H9 (cell line): ENCODE measurements around the gene TAAR2. TPM values are rescaled to one million over a fixed set of nuclear protein-coding genes. Genes with fewer than 3 reads are reported as not detected.

Source experiments
- DNase-seq: peaks from one replicate; pipeline ENCODE4 v3.0.0-alpha.2; 2017
- H2AFZ ChIP-seq: one replicate; pipeline ENCODE4 v1.6.1; 2013; ENCODE audit warnings: mild to moderate bottlenecking, low read length, control low read depth, moderate library complexity
- H2AK5ac ChIP-seq: 2 replicates; pipeline ENCODE4 v1.6.1; 2013; ENCODE audit warnings: low read length, control low read depth, mixed read lengths; ENCODE audit not compliant: insufficient read length
- H2BK120ac ChIP-seq: one replicate; pipeline ENCODE4 v1.6.1; 2013; ENCODE audit warnings: low read depth, mild to moderate bottlenecking, low read length, control low read depth, inconsistent platforms; ENCODE audit not compliant: poor library complexity, severe bottlenecking
- H2BK12ac ChIP-seq: 2 replicates; pipeline ENCODE4 v1.6.1; 2013; ENCODE audit warnings: low read length, control low read depth, mixed read lengths, low read depth; ENCODE audit not compliant: insufficient read length
- H2BK15ac ChIP-seq: 2 replicates; pipeline ENCODE4 v1.6.1; 2013; ENCODE audit warnings: low read depth, low read length, control low read depth
- H2BK20ac ChIP-seq: one replicate; pipeline ENCODE4 v1.6.1; 2013; ENCODE audit warnings: low read depth, mild to moderate bottlenecking, low read length, control low read depth, inconsistent platforms; ENCODE audit not compliant: poor library complexity, severe bottlenecking
- H2BK5ac ChIP-seq: 2 replicates; pipeline ENCODE4 v1.6.1; 2013; ENCODE audit warnings: low read length, control low read depth, mixed read lengths; ENCODE audit not compliant: insufficient read length
- H3K14ac ChIP-seq: 2 replicates; pipeline ENCODE4 v1.6.1; 2013; ENCODE audit warnings: low read length, control low read depth; ENCODE audit not compliant: insufficient read depth
- H3K18ac ChIP-seq: 2 replicates; pipeline ENCODE4 v1.6.1; 2013; ENCODE audit warnings: low read depth, mild to moderate bottlenecking, mixed read lengths, low read length, control low read depth; ENCODE audit not compliant: insufficient read length
- H3K23ac ChIP-seq: 2 replicates; pipeline ENCODE4 v1.6.1; 2013; ENCODE audit warnings: low read length, control low read depth, mixed read lengths, low read depth; ENCODE audit not compliant: insufficient read length
- H3K23me2 ChIP-seq: 2 replicates; pipeline ENCODE4 v1.6.1; 2013; ENCODE audit warnings: low read depth, mild to moderate bottlenecking, mixed read lengths, low read length, control low read depth; ENCODE audit not compliant: insufficient read length, poor library complexity, severe bottlenecking
- H3K27ac ChIP-seq: 2 replicates; pipeline ENCODE4 v1.5.1; 2013; ENCODE audit warnings: low read length, control low read depth, mixed read lengths, low read depth; ENCODE audit not compliant: insufficient read length
- H3K27me3 ChIP-seq: 2 replicates; pipeline ENCODE4 v1.6.1; 2013; ENCODE audit warnings: low read length, control low read depth, inconsistent platforms; ENCODE audit not compliant: insufficient read depth
- H3K4ac ChIP-seq: 2 replicates; pipeline ENCODE4 v1.6.1; 2013; ENCODE audit warnings: low read depth, mild to moderate bottlenecking, control low read depth, inconsistent platforms, low read length, moderate library complexity
- H3K4me1 ChIP-seq: 2 replicates; pipeline ENCODE4 v1.6.1; 2013; ENCODE audit warnings: low read length, control low read depth, inconsistent platforms; ENCODE audit not compliant: insufficient read depth
- H3K4me2 ChIP-seq: 2 replicates; pipeline ENCODE4 v1.6.1; 2013; ENCODE audit warnings: low read length, control low read depth, mixed read lengths; ENCODE audit not compliant: insufficient read length, insufficient read depth
- H3K56ac ChIP-seq: 2 replicates; pipeline ENCODE4 v1.6.1; 2013; ENCODE audit warnings: low read depth, mild to moderate bottlenecking, mixed read lengths, low read length, control low read depth; ENCODE audit not compliant: insufficient read length
- H3K79me1 ChIP-seq: 2 replicates; pipeline ENCODE4 v1.6.1; 2013; ENCODE audit warnings: low read depth, mild to moderate bottlenecking, moderate library complexity, low read length, control low read depth, inconsistent platforms; ENCODE audit not compliant: insufficient read depth, poor library complexity, severe bottlenecking
- H3K79me2 ChIP-seq: 2 replicates; pipeline ENCODE4 v1.6.1; 2013; ENCODE audit warnings: low read length, control low read depth, inconsistent platforms; ENCODE audit not compliant: insufficient read depth
- H3K9ac ChIP-seq: 2 replicates; pipeline ENCODE4 v1.6.1; 2013; ENCODE audit warnings: low read length, control low read depth, mixed read lengths; ENCODE audit not compliant: insufficient read length; ENCODE audit errors: extremely low read depth
- H3K9me3 ChIP-seq: one replicate; pipeline ENCODE4 v1.6.1; 2013; ENCODE audit warnings: low read depth, low read length, inconsistent platforms; ENCODE audit not compliant: control insufficient read depth
- H3T11ph ChIP-seq: one replicate; pipeline ENCODE4 v1.6.1; 2013; ENCODE audit warnings: mild to moderate bottlenecking, low read length, control low read depth, inconsistent platforms
- H4K20me1 ChIP-seq: one replicate; pipeline ENCODE4 v1.6.1; 2013; ENCODE audit not compliant: control insufficient read depth, insufficient read length, insufficient read depth
- H4K5ac ChIP-seq: 2 replicates; pipeline ENCODE4 v1.6.1; 2013; ENCODE audit warnings: low read depth, mild to moderate bottlenecking, mixed read lengths, low read length, control low read depth; ENCODE audit not compliant: insufficient read length
- H4K8ac ChIP-seq: replicated peaks from 2 replicates; pipeline ENCODE4 v1.6.1; 2013; ENCODE audit warnings: low read length, control low read depth, mixed read lengths, low read depth; ENCODE audit not compliant: insufficient read length
- H4K91ac ChIP-seq: 2 replicates; pipeline ENCODE4 v1.6.1; 2013; ENCODE audit warnings: low read depth, mild to moderate bottlenecking, moderate library complexity, mixed read lengths, low read length, control low read depth; ENCODE audit not compliant: insufficient read length
- H3K27ac Mint-ChIP-seq, 3 experiments: 2 replicates in 2 of 3; 3 replicates in 1 of 3; pipeline ENCODE4 v1.8.0; 2020 to 2021; ENCODE audit warnings: mixed read lengths in 3 of 3, mild to moderate bottlenecking in 1 of 3, moderate library complexity in 1 of 3
- H3K27me3 Mint-ChIP-seq: 2 replicates; pipeline ENCODE4 v1.8.0; 2021; ENCODE audit warnings: low read depth, mild to moderate bottlenecking, moderate library complexity, mixed read lengths
- H3K36me3 Mint-ChIP-seq, 3 experiments: 2 replicates in 2 of 3; 3 replicates in 1 of 3; pipeline ENCODE4 v1.8.0; 2020 to 2021; ENCODE audit warnings: low read depth in 3 of 3, mixed read lengths in 3 of 3; ENCODE audit not compliant: insufficient read depth in 1 of 3
- H3K4me1 Mint-ChIP-seq, 2 experiments: 2 replicates each; pipeline ENCODE4 v1.8.0; 2020; ENCODE audit warnings: mixed read lengths in 2 of 2
- H3K4me3 Mint-ChIP-seq, 2 experiments: 2 replicates in 1 of 2; 3 replicates in 1 of 2; pipeline ENCODE4 v1.8.0; 2020 to 2021; ENCODE audit warnings: mild to moderate bottlenecking in 2 of 2, mixed read lengths in 2 of 2, moderate library complexity in 1 of 2
- H3K9me3 Mint-ChIP-seq, 2 experiments: 2 replicates in 1 of 2; 3 replicates in 1 of 2; pipeline ENCODE4 v1.8.0; 2020; ENCODE audit warnings: mild to moderate bottlenecking in 2 of 2, mixed read lengths in 2 of 2, moderate library complexity in 1 of 2
- CTCF ChIP-seq: fragments of 200-600 bp; sonication (generic); conservative IDR thresholded peaks from 3 replicates; pipeline ENCODE4 v1.8.0; 2021; ENCODE audit warnings: antibody characterized with exemption, mild to moderate bottlenecking
- WGBS: extraction: QIAGEN DNeasy Blood & Tissue Kit; methylation state at CpG from one replicate; pipeline ENCODE4 v1.1.7; 2013; ENCODE audit warnings: missing lambda C conversion rate, low lambda C conversion rate, mixed read lengths; ENCODE audit not compliant: insufficient read length; ENCODE audit errors: extremely low coverage; 5-methylcytosine and 5-hydroxymethylcytosine counted together
- total RNA-seq: library from RNA; stranded (reverse); gene quantifications from 2 replicates; pipeline ENCODE4 v1.2.1, GENCODE V29; 2021

Gene TAAR2
- total RNA-seq, 1 experiment from 2014 or later: not detected

DNA sequence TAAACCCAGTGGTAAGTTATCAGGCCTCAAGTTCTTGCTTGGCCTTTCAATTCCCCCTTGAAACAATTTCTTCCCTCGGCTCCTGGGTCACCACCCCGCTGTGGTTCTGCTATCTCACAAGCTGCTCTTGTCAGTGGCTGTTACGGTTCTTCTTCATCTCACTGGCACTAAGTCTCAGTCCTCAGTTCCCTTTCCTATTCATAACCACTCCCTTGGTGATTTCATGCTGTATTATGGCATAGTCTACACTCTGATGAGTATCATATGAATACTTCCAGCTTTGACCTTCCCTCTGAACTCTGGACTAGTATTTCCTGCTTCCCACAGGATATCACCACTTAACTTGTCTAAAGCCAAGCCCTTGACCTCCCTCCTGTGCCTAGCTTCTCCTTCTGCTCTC, 27.0 kb upstream of the TAAR2 start:
- H3K27ac Mint-ChIP-seq: no peak overlapping the region

More for the DNA sequence above, 27.0 kb upstream of the TAAR2 start:
- Histone ChIP-seq H3K4me1 (no peaks in the 10 kb centered on the region), H3K23ac (no peak overlapping the region), H2BK15ac (no peak overlapping the region), H2BK5ac (no peak overlapping the region), H4K91ac (no peak overlapping the region), H2BK20ac (no peak overlapping the region), H4K8ac (no peak overlapping the region), H3K9me3 (no peaks in the 10 kb centered on the region), H2BK12ac (no peak overlapping the region), H3K56ac (no peak overlapping the region), H2AFZ (no peak overlapping the region), H2BK120ac (no peak overlapping the region), H3K27ac (no peak overlapping the region), H3K79me2 (no peaks in the 10 kb centered on the region), H3K27me3 (no peaks in the 10 kb centered on the region), H3K18ac (no peak overlapping the region), H3K9ac (no peak overlapping the region), H4K5ac (no peak overlapping the region), H4K20me1 (no peaks in the 10 kb centered on the region), H3K4me2 (no peak overlapping the region), H3K23me2 (no peaks in the 10 kb centered on the region), H3K4ac (no peak overlapping the region), H3K14ac (no peak overlapping the region), H2AK5ac (no peak overlapping the region), H3T11ph (no peak overlapping the region), H3K79me1 (no peaks in the 10 kb centered on the region)
- Mint-ChIP-seq H3K4me1 (peaks cover 0 to 2% of the 10 kb centered on the region in 2 experiments; a peak in 2 of 4 replicates), H3K27me3 (no peaks in the 10 kb centered on the region), H3K4me3 (no peak overlapping the region), H3K36me3 (no peaks in the 10 kb centered on the region), H3K9me3 (no peaks in the 10 kb centered on the region)
- DNase-seq: no peak
- no peak for TF ChIP-seq CTCF
- no CpG with 5 or more reads among the region's 3 CpGs for WGBS
